Adrenal gland (tissue), 12 donors: ENCODE measurements around the gene FBRSL1. TPM values are rescaled to one million over a fixed set of nuclear protein-coding genes. Genes with fewer than 3 reads are reported as not detected.
A peak's percentile ranks its signal among the peaks of the same experiment; 100 is the strongest.

Source experiments
- DNase-seq, 7 donors: peaks; one replicate each; pipeline ENCODE4 v3.0.0-alpha.2; 2019 to 2020
- H3K27ac ChIP-seq, 5 donors: fragments of 200-600 bp; sonication (generic) in 4 of 5; 1 replicate in 3 of 5; 2 replicates in 2 of 5; pipeline versions ENCODE4 v1.5.1 to v1.8.0; 2016 to 2020; ENCODE audit warnings: mild to moderate bottlenecking in 1 of 5
- H3K27me3 ChIP-seq: fragments of 200-600 bp; 2 replicates; pipeline ENCODE4 v1.8.0; 2021
- H3K36me3 ChIP-seq, 2 donors: fragments of 200-600 bp; replicated peaks in 1 of 2; 1 replicate in 1 of 2; 2 replicates in 1 of 2; pipeline versions ENCODE4 v1.5.1 to v1.8.0; 2018 to 2022
- H3K4me1 ChIP-seq, 2 donors: fragments of 200-600 bp; replicated peaks in 1 of 2; 1 replicate in 1 of 2; 2 replicates in 1 of 2; pipeline versions ENCODE4 v1.5.1 to v1.8.0; 2018 to 2021
- H3K4me3 ChIP-seq, 4 donors: fragments of 200-600 bp; sonication (generic) in 3 of 4; one replicate each; pipeline ENCODE4 v1.5.1; 2016 to 2018
- H3K9me3 ChIP-seq, 3 donors: fragments of 200-600 bp; sonication (generic) in 1 of 3; replicated peaks in 1 of 3; 1 replicate in 2 of 3; 2 replicates in 1 of 3; pipeline versions ENCODE4 v1.5.1 to v1.8.0; 2016 to 2021
- POLR2A ChIP-seq, 2 donors: fragments of 450-650 bp; IDR thresholded peaks; one replicate each; pipeline ENCODE4 v1.6.1; 2017; ENCODE audit warnings: antibody characterized with exemption in 2 of 2, mild to moderate bottlenecking in 2 of 2, moderate library complexity in 1 of 2
- WGBS, 4 donors: extraction: QIAGEN DNeasy Blood & Tissue Kit in 2 of 4; methylation state at CpG; one replicate each; pipeline versions ENCODE4 v1.1.5 to v1.1.7; 2013 to 2017; 5-methylcytosine and 5-hydroxymethylcytosine counted together
- intact Hi-C, 2 donors: fragments of 100-400 bp; cut with DNase I; formaldehyde crosslinking; loops; one replicate each; pipeline versions ENCODE4 v1.14.1 to v1.15.0; 2022 to 2023
- polyA plus RNA-seq, 3 donors: library from polyadenylated mRNA; stranded (reverse); fragments of 200-250 nt in 2 of 3; fragments of 350-450 nt in 1 of 3; fragmentation: Illumina TruSeq in 1 of 3; extraction: RNeasy Lipid Tissue Mini Kit (QIAGEN cat#74804) in 1 of 3; gene quantifications; one replicate each; pipeline ENCODE4 v1.2.3, GENCODE V29; 2013 to 2014
- total RNA-seq, 9 donors: library from RNA; depleted of rRNA in 4 of 9; stranded (reverse); fragments of >200 nt in 4 of 9; fragments of 120-200 nt in 1 of 9; fragmentation: NEBNext Ultra II Directional in 1 of 9; extraction: Animal tissue kit (Norgen Biotek cat#: 25700) in 1 of 9; gene quantifications; one replicate each; pipeline versions ENCODE4 v1.1.0 to v1.2.4, GENCODE V29; 2013 to 2023
- TF ChIP-seq, protein P1 (sequence below), 6 experiments: fragments of 450-650 bp in 4 of 6; fragments of 200-600 bp in 2 of 6; sonication (generic) in 1 of 6; IDR thresholded peaks; 1 replicate in 5 of 6; 2 replicates in 1 of 6; pipeline versions ENCODE4 v1.5.1 to v1.8.0; 2016 to 2021; ENCODE audit warnings: antibody characterized with exemption in 6 of 6, mild to moderate bottlenecking in 2 of 6, moderate library complexity in 1 of 6
- donor health status: healthy with polysubstance abuse.
- donor health status: Bipolar disorder and iron deficiency.
- donor health status: DM: yes; HTN: yes; CAD: no.
- donor health status: DM: no; HTN: no; CAD: no.
- donor health status: DM: no; HTN: no; CAD: no.
- donor health status: DM: yes; HTN: yes; CAD: no.

The FBRSL1 gene
- total and polyA plus RNA-seq, 12 donors: 5.3 to 63.8 (median 26.9) TPM

GRCh38 chr12:132503618-132504204 is 13.8 kb downstream of the FBRSL1 start:
- DNase-seq: peak in 1 of 7 donors; percentile 66
- Histone ChIP-seq H3K4me1 (peaks cover 47 to 84% of the 10 kb centered on the region in 2 donors), H3K27me3 (no peaks in the 10 kb centered on the region), H3K9me3 (no peaks in the 10 kb centered on the region), H3K36me3 (peaks cover 0 to 6% of the 10 kb centered on the region in 2 donors), H3K4me3 (no peak overlapping the region), H3K27ac (peak overlapping the region in 2 of 5 donors; percentile 6 to 32)
- WGBS, 4 donors: 59 to 74% (median 68%) methylated on average over 4 to 5 of the region's 5 CpGs
- intact Hi-C loops: no loop called here
- TF ChIP-seq, protein P1, sequence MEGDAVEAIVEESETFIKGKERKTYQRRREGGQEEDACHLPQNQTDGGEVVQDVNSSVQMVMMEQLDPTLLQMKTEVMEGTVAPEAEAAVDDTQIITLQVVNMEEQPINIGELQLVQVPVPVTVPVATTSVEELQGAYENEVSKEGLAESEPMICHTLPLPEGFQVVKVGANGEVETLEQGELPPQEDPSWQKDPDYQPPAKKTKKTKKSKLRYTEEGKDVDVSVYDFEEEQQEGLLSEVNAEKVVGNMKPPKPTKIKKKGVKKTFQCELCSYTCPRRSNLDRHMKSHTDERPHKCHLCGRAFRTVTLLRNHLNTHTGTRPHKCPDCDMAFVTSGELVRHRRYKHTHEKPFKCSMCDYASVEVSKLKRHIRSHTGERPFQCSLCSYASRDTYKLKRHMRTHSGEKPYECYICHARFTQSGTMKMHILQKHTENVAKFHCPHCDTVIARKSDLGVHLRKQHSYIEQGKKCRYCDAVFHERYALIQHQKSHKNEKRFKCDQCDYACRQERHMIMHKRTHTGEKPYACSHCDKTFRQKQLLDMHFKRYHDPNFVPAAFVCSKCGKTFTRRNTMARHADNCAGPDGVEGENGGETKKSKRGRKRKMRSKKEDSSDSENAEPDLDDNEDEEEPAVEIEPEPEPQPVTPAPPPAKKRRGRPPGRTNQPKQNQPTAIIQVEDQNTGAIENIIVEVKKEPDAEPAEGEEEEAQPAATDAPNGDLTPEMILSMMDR (IDR thresholded peaks at IDR 0.05): no peak
- TF ChIP-seq POLR2A (IDR thresholded peaks at IDR 0.05): no peak

DNA sequence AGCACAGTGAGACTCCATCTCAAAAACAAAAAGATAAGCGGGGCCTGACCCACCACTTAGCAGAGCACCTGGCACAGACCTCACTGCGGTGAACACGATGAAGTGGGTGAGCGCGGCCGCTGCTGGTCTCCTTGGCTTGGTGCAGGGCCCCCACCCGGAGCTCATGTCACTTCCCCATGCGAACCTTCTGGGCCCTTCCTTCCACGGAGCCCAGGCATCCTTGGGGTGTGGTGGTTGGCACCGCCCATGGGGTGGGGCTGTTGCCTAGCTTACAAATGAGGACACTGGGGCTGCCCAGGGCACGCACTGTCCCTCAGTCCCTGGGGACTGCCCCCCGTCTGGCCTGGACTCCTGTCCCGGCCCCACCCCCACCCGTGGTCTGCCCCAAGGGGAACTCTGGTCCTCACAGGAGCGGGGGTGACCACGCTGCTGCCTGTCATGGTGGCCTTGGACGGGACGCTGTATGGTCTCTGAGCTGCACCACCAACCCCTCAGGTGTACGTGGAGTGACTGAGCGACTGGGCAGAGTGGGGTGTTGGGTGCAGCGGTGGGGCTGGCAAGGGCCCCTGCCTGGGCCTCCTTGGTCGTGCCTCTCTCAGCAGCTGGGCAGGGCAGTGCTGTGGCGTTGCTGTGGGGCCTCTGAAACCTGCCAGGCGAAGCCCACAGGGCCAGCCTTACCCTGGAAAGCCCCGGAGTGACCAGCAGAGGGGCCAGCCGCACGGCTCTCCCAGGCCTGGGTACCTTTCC is 15.3 kb downstream of the FBRSL1 start:
- no peak for DNase-seq
- peaks cover 0 to 15% of the 10 kb centered on the region in 2 donors for H3K36me3 ChIP-seq
- no peaks in the 10 kb centered on the region for H3K9me3 ChIP-seq
- no peak overlapping the region for H3K4me3 ChIP-seq
- H3K27ac ChIP-seq: peak overlapping the region in 3 of 5 donors; percentile 70 to 88 (median 80)
- intact Hi-C loops: no loop called here
- TF ChIP-seq, protein P1 (IDR thresholded peaks at IDR 0.05): no peak
- TF ChIP-seq POLR2A (IDR thresholded peaks at IDR 0.05): no peak
- H3K4me1 ChIP-seq: peaks cover 55 to 78% of the 10 kb centered on the region in 2 donors
- no peaks in the 10 kb centered on the region for H3K27me3 ChIP-seq
- WGBS, 4 donors: 62 to 80% (median 67%) methylated on average over 3 to 27 of the region's 27 CpGs

DNA sequence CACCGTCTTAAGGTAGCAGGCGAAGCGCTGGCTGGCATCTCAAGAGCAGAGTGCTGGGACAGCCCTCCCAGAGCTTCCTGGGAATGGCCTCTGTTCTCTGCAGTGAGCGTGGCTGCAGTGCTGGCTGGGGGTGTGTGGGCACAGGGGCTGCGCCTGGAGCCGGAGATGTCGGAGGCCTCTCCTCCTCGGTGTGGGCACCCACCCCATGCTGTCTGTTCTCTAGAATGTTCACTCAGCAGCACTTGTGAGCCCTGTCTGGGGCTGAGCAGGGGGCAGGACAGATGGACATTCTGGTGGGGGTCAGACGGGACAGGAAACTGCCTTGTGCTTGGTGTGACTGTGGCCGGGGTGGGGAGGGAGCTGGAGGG is 15.9 kb downstream of the FBRSL1 start:
- intact Hi-C loops: no loop called here
- DNase-seq: no peak
- H3K27ac ChIP-seq: peak overlapping the region in 3 of 5 donors; percentile 70 to 88 (median 80)
- no peaks in the 10 kb centered on the region for H3K27me3 ChIP-seq
- no peaks in the 10 kb centered on the region for H3K9me3 ChIP-seq
- 48 to 55% (median 51%) methylated on average over 5 to 10 of the region's 10 CpGs for WGBS, 4 donors
- H3K4me1 ChIP-seq: peaks cover 57 to 76% of the 10 kb centered on the region in 2 donors
- no peak overlapping the region for H3K4me3 ChIP-seq
- TF ChIP-seq, protein P1 (IDR thresholded peaks at IDR 0.05): no peak
- TF ChIP-seq POLR2A (IDR thresholded peaks at IDR 0.05): no peak
- peaks cover 0 to 15% of the 10 kb centered on the region in 2 donors for H3K36me3 ChIP-seq

DNA sequence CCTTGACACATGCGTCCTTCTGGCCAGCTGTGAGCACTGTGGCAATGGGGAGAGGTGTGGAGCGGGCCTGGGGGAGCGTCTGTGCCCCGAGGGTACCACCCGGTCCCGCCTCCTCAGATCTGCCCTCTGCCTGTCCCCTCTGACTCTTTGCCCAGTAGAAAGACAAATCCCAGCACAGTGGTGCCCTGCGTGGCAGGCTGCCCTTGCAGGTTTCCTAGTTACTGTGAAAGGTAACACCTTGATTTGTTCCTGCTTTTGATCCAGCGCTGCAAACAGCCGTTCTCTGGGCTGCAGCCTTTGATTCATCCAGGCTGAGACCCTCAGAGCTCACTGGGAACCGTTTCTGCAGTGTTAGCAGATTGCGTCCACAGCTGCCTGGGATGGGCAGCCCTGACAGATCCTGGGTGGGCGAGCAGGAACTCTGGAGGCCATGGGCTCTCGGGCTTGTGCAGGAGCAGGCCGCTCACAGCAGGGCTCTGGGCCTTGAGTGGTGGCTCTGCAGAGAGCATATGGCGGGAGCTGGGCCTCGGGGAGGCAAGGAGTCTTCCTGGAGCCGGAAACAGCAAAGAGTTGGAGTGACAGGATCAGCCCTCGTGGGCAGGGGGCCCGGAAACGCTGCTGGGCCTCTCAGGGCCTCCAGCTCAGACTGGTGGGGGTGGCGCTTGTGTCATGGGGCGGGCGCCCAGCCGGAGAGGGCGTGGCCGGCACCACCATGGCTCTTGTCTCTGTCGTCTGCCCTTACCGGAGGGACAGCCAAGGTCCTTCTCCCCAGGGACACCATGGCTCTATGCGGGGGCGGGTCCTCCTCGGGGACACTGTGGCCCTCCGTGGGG is 16.6 kb downstream of the FBRSL1 start:
- Histone ChIP-seq H3K4me3 (peak overlapping the region in 1 of 4 donors; percentile 42), H3K27ac (peak overlapping the region; percentile 33 to 88 (median 70)), H3K4me1 (peaks cover 50 to 69% of the 10 kb centered on the region in 2 donors), H3K27me3 (no peaks in the 10 kb centered on the region), H3K9me3 (no peaks in the 10 kb centered on the region), H3K36me3 (peaks cover 0 to 15% of the 10 kb centered on the region in 2 donors)
- WGBS, 4 donors: 13 to 32% (median 17%) methylated on average over 11 to 32 of the region's 32 CpGs
- TF ChIP-seq, protein P1 (IDR thresholded peaks at IDR 0.05): no peak
- TF ChIP-seq POLR2A (IDR thresholded peaks at IDR 0.05): peak in 1 of 2 donors; percentile 45
- DNase-seq: peak; percentile 93 to 97 (median 95)
- intact Hi-C loops: no loop called here
